Middle frontal gyrus (tissue), 1 donor: Measurements from ENCODE around the gene GPS1.

Experiments used
- DNase-seq: peaks from one replicate; pipeline ENCODE4 v3.0.0-alpha.2; 2015; ENCODE audit warnings: low spot score; ENCODE audit errors: extremely low spot score

Gene GPS1

DNA sequence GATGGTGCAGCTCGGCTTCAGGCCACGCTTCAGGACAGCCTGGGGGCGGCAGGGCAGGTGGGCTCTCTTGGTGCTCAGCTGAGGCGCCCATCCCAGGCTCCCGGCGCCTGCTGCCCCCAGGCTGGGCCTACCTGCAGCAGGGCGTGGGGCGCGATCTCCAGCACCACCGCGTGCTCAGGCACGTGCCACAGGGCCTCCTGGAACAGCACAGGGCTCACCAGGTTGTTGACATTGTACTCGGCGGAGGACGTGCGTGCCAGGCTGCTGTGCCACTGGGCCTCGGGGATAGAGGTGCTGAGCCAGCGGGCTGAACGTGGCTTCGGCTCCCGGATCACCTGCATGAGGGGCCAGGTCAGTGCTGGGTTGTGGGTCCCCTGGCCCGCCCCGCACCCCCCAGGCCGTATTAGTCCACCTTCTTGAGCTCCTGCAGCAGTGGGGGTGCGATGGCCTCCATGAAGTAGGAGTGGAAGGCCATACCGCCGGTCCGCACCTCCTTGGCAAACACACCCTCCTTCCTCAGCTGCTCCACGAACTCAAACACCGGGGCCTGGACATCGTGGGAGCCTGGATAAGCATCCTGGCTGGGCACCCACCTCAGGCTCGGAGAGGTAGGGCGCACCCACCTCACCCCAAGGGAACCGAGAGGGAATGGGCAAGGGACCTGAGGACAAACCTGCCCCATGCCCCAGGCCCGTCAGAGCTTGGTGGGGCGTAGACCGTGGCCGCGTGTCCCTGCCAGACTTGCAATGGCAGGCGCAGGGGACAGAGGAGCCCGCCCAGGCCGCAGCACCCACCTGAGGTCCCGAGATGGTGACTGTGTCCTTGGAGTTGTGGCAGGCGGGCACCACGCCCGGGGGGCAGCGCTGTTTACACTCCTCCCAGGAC lies 37.4 kb downstream of the GPS1 start:
- DNase-seq: no peak

- DNase-seq: no peak
Measured at GRCh38 chr17:82089723-82090548, 38.2 kb downstream of the GPS1 start.

DNA sequence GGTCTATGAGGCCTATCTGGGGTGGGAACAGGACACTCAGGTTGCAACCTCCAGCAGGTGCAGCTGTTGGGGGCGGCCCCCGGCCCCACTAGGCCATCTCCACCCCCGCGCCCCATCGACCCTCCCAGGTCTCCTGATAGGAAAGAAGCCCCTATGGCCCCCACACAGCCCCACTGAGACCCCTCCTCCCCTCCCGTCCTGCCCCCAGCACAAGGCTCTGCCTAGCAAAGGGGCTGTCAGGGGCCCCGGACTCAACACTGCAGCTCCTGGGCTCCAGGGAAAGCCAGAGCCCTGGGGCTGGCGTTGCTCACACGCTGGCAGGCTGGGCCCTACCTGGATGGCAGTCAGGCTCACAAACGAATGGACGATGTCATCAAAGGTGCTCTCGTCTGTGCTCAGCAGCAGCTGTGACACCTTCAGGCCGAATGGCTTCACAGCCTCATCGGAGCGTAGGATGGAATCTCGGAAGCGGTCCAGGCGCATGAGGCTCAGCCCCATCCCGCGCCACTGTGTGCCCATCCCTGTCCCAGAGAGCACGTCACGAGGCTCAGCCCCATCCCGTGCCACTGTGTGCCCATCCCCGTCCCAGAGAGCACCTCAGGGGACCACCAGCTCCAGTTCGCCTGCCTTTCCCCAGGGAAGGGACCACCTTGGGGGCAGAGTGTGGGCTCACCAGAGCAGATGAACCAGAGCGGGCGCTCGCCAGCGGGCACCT lies 39.0 kb downstream of the GPS1 start:
- DNase-seq: no peak

DNA sequence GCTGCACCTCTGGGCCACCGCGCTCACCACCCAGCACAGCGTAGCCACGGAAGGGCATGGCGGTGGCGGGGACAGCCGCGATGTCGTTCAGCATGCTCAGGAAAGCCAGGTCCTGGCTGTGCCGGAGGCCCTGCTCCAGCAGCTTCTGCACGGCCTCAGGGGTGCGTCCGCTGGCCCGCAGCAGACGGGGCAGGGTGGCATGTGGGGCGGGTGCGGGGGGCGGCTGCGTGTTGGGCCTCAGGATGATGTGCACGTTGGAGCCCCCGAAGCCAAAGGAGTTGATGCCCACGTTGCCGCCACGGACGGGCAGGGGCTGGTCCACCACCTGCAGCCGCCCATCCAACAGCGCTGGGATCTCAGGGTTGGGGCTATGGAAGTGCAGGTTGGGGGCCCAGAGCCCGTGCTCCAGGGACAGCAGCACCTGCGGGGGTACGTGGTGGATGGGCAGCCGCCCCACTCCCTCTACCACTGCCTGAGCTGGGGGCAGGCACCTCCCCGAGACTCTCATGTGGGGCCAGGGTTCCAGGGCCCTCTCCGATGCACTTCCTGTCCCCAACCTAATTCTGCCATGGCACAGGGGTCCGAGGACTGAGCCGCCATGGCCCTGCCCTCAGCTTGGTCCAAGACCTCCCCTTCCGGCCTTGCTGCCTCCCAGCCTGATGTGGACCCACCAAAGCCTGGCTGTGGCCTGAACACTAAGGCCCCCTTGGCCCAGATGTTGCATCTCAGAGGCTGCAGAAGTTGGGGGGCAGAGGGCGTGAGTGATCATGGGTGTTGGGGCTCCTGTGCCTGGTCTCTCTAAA lies 39.8 kb downstream of the GPS1 start:
- DNase-seq: no peak

- DNase-seq: no peak
Measured at GRCh38 chr17:82092094-82092586, 40.4 kb downstream of the GPS1 start.

GRCh38 chr17:82092628-82092994 lies 40.9 kb downstream of the GPS1 start:
- DNase-seq: no peak

GRCh38 chr17:82092995-82093751 lies 41.5 kb downstream of the GPS1 start:
- DNase-seq: no peak

- DNase-seq: no peak
Measured at GRCh38 chr17:82094931-82095776, 43.5 kb downstream of the GPS1 start.

DNA sequence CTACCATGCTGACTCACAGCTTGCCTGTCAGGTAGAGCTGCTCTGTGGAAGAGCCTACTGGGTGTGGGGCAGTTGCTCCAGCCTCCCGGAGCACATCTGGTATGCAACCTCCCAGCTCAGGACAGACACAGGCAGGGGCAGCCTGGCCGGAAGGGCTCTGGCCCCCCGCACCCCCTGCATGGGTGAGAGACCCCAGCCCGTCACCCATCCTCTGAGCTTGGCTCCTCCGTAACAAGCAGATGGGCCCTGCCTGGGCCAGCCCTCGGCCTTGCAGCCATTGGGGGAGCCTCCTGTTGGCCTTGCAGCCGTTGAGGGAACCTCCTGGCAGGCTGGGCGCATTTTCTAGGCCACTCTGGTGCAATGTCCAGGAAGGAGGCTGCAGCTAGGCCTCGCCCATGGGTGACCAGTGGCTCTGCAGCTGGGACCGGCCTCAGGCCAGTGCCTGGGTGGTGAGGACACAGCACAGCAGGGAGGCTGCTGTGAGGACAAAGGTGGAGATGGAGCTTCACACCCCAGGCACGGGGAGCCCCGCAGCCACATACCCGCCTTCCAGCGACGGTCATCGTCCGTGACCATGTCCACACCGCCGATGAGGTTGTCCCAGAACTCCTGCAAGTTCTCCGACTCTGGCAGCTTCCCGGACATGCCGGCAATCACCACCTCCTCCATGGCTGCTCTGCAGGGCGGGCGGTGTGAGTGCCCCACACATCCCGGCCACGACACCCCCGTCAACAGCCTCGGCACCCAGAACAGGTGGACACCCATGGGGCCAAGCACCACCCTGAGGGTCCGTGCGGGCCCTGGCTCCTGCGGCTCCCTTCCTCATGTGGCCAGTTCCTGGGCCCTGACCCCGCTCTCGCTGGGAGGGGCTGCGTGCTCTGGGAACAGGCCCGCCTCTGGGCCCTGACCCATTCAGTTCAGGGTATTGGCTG lies 44.3 kb downstream of the GPS1 start:
- no peak for DNase-seq

- no peak for DNase-seq
Measured at GRCh38 chr17:82096709-82097183, 45.0 kb downstream of the GPS1 start.

DNA sequence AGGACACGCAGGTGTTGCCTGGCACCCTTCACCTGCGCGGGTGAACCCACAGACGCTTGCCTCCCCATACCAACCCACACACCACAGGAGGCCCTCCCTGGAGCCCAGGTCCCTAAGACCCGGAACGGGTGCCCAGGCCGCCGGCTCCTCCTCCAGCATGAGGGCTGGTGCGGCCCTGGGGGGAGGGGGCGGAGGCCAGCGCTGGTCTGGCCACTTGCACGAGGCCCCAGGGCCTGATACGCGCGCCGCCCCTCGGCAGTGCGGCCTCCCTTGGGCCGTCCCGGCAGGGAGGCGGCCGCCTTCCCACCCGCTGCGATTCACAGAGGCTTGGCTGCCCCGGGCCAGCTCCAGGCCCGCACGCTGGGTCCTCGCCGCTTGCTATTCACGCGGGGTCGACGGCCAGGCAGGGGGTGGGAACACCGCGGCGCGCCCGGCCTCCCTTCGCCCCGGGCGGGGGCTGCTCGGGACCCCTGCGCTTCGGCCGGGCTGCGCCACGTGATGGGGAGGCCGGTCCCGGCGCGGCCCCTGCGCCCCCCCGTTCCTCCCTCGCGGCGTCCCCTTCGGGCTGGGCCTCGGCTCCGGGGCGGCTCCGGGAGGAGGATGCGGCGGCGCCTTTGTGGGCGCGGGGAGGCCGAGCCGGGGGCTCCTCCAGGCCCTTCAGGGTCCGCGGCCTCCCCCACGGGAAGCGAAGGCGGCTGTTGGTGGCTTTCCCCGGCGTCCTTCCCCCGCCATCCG lies 45.7 kb downstream of the GPS1 start:
- DNase-seq: no peak

GRCh38 chr17:82097919-82098168 lies 46.1 kb downstream of the GPS1 start:
- no peak for DNase-seq

DNA sequence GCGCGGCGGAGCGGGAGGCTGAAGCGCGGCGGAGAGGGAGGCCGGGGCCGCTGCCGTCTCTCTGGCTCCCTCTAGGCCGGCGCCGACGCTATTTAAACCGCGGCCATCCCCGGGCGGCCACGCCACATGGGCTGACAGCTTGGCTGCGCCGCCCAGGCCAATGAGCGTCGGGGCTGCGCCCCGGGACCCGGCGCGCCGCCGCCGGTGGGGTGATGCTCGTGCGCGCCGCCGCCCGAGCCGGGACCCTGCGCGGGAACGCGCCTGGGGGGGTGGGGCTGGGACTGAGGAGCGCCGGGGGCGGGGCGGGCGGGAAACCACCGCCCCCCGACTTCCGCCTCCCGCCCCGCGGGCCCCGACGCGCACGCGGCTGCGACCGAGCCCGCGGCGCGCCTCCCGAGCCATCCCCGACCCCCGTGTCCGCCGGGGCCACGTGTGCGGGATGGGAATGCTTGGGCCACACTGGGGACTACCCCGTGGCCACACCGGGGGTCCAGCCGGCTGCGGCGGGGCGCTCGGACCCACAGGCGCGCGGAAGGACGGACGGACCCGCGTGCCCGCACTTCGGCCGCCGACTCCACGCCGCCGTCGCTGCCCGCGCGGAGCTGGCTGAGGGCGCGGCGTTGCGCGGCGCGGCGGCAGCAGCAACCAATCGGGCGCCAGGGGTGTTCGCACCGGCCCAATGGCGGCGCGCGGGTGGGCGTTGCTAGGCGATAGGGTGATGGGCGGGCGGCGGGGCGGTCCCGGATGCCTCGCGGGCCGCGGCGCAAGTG lies 46.7 kb downstream of the GPS1 start, which contains the start of gene FASN:
Gene FASN (minus strand): TSS at position 68 of the 770 bp plus-strand sequence. CDS start 1,791 bp downstream, outside the sequence.
- peak; percentile 94 for DNase-seq

DNA sequence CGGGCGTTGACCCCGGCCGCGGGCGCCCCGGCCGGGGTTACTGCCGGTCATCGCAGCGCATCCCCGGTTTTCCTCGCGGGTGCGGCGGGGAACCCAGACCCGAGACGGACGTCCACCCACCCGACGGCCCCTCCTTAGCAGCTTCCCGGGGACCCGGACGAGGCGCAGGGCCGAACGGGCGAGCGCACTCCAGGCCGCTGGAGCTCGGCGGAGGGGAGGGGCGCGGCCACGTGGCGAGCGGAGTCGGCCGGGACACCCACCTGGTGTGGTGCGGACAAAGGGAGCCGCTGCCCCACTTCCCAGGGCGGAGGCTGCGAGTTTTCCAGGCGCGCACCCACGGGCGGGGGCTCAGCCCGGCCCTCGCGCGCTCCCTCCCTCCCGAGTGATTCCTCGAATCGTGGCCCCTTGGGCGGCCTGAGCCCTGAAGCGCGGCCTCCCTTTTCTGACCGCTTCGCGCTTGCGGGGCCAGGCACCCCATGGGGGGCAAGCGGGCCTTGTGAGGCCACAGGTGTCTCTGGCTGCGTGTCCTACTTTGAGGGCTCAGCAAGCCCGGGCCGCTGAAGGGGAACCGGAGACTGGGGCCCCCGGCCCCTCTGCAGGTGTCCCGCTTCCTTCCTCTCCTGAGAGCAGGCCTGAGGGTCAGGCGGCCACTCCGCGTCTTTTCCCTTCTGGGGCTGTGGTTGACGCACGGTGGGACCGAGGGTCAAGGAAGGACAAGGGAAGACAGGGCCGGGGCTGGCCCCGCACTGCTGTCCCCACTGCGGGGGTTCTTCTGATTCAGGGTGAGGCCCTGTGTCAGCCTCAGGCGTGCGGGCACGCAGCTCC lies 47.5 kb downstream of the GPS1 start:
- DNase-seq: no peak

DNA sequence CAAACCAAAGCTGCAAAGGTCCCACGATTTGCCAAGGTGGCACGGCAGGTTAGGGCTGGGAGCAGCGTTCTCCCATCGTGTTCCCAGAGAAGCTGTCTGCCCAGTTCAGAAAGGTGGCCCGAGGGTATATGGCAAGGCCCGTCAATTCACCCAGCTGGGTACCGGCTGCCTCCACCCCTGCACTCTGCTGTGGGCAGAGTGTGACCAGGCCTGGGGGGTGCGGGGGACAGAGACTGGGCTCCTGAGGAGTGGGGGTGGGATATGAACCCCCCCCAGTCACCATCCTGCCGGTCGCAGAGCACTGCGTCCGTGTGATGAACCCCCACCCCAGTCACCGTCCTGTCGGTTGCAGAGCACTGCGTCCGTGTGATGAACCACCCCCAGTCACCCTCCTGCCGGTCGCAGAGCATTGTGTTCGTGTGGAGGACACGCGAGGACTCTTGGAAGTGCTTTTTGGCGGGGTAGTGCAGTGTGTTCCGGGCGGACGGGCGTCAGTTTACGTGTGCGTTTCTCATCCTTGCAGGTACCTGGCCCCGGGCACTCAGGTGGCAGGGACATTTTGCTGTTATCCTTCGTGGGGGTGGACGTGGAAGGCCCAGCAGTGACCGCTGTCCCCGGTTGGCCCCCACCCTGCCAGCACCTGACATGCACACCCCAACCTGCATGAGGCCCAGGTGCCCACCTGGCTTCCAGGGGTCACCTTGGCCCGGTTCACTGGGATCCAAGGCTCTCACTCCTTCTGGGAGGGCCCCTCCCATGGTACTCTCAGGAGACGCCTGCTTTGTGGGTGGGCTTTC lies 49.0 kb downstream of the GPS1 start:
- DNase-seq: no peak
